GM19324 (cell line): ENCODE results near the gene ASB7.
"Not testable (repeated sequence)": the region's sequence is repeated elsewhere in the genome, so short reads cannot be mapped to it uniquely, and the experiment has no call there.

Source experiments
- ATAC-seq: cut with Tn5 transposase; IDR thresholded peaks from one replicate; pipeline ENCODE4 v1.9.1; 2021; ENCODE audit warnings: mild to moderate bottlenecking, moderate library complexity; ENCODE audit not compliant: unreplicated experiment, low FRiP score

Gene ASB7

DNA sequence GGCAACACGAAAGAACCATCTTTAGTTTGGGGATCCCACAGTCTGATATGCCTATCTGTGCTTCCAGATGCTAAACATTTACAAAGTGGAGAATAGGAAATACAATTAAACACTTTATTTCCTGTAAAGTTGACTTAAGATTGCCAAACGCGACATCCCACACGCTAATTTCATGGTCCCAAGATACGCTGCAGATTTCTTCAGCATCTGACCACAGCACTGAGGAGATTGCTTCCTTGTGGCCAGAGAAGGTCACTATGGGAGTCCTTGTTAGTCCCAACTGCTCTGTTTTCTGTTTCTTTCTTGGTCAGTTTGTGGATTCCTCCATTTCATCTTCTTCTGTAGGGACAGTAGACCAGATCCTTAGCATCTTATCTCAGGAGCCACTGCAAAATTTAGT lies 43.3 kb downstream of the ASB7 start:
- no peak for ATAC-seq

DNA sequence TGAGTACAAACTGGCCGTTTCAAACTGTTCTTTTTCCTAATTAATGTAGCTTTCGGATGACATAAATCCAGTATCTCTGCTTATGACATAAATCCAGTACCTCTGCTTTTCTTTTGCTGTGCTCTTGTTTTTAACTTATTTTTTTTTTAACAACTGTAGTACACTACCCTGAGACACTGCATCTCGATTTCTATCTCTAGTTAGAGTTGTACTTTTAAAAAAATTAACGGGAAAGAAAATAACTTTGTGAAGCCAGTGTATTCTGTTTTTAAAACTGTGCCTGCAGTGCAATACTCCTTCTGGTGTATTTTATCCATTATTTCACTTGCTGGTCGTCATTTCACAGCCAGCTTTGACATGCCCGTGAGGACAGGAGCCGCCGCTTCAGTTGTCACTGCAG lies 46.6 kb downstream of the ASB7 start:
- ATAC-seq, result no peak

DNA sequence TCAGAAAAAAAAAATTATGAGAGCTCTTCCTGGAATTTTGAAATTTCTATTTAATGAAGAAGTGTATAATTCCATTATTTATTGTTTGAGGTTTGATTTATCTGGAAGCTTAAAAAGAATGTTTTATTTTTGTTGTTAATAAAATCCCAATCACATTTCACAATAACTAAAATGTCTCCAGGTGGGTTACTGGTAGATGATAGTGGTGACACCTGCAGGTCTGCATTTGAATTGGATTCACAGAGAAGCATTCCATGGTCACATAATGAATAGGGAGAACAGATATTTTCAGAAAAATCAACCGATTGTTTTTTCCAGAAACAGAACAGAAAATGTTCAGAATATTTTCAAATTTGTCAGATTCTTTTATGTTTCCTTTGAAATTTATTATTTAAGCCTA lies 48.3 kb downstream of the ASB7 start:
- ATAC-seq, result no peak

DNA sequence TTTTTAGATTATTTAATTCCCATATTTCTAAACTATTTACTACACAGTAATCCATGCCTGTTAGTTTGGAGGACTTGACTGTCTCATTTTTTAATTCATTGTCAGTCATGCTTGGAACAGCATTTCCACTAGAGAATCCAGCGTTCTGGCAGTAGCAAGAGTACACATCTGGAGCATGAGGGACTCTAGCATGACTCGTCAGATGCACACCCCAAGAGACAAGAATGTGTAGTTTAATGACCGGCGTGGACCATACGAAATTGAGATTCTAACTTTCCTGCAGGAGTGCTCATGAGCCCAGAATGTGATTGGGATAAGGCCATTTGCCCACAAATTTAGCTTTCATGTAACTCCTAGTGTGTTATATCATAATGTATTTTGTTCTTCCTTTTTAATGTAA lies 48.9 kb downstream of the ASB7 start:
- ATAC-seq, result no peak

DNA sequence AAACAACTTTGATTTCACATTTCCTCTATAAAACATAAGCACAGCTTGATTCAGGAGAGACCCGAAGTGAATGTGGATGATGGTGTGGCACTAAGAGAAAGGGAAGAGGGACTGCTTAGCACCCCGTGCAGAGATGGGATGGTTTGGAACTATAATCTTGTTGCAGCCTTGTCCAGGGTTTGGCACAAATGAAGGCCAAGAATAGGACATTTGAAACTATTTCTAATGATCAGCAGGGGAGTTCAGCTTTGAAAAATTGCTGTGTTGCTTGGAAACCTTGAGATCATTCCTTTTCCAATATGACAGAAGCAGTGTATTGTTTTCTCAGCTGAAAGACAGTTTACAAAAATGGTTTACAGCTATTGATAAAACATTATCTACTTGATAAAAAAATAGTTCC lies 49.7 kb downstream of the ASB7 start:
- ATAC-seq, result no peak

DNA sequence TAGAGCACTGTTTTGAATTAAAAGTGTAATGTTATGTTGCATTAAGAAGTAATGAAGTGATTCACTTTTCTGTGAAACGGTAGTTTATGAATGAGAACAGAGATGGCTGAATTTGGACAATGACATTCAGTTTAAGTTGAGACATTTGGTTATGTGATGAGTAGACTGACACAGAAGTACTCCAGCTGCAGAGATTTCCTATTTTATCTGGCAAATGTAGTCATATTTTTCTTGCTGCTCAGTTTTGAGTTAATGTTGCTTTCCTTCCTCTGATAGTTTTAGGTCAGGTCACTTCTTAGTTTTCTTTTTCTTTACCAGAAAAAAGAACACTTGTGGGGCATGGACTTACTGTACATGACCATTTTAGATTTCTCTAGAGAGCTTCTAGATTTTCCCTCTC lies 51.2 kb downstream of the ASB7 start:
- no peak for ATAC-seq

DNA sequence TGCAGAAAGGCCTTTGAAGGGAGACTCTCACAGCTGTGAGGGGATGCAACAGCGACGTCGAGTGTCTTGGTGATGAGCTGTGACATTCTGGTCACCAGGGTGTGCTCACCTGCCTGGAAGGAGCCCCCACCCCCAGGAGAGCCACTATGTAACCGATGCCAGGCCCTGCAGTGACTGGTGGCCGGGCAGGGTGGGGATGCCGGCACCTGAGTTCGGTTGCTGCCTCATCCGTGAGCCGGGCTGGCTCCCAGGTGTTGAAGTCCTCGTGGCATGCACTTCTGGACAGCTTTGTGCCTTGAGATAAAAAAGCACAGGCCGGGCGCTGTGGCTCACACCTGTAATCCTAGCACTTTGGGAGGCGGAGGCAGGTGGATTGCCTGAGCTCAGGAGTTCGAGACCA lies 56.5 kb downstream of the ASB7 start:
- ATAC-seq, result no peak

DNA sequence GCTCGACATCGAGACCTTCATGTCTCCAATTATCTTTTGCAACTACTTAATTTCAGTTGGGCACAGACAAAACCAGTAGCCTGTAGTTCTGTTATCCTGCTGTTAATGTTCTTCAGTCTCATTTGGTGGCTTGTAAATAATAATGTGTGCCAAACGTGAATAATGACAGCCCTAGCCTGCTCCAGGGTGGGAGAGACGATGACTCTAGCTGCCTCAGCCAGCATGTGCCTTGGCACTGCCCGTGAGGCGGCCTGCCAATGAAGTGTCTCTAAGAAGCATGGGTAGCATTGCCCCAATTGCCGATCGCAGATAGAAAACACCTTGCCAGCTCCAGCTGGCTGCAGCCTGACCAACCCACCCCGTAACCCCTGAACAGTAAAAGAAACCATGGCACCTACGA lies 58.8 kb downstream of the ASB7 start:
- ATAC-seq, result no peak

DNA sequence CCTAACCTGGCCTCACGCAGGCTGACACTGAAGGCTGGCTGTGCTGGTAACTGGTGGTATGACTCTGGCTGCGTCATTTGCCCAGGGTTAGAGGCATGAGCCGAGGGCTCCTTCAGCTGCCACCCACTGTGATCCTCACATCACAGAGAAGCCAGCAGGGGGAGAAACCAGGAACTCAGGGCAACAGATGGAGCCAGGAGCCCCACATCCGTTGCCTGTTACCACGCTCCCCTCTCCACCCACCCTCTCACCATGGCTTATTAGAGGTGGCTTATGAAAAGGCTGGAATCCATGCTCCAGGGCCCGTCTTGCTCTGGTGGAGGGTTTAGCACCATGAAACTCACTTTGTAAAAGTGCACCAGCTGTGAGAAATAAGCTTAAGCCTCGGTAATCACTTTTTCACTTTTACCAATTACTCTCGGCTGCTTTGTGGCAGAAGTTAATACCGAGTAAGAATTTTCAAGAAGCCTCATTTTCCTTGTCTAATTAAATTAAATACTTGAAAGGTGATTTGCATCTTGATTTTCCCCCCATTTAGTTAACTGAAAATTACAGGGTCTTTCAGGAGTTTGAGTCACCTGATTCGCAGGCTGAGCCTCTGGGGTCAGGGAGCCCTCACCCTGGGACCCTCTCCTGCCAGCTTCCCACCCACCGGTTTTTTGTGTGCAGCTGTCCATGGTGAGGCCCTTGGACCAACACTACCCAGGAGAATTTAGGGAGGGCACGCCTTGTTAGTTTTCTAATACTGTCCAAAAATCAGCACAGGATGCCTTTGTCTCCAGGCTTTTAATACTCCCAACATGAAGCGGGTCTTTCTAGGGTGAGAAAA lies 60.9 kb downstream of the ASB7 start:
- ATAC-seq, result no peak

DNA sequence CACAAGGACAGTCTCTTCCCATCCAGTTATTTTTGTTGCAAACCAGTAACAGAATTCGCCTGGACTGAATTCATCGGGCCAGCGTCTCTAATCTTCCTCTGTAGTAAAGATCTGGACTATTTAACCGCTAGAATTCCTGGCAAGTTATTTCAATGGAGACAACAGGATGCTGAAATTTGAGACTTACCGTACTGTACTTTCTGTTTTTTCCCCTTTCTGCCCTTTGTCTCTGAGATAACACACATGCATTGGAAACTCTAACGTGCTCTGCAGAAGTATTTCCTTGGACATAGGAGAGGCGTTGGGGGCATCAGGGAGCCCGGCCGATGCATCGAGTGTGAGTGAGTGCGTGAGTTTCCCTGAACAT lies 61.5 kb downstream of the ASB7 start:
- no peak for ATAC-seq

DNA sequence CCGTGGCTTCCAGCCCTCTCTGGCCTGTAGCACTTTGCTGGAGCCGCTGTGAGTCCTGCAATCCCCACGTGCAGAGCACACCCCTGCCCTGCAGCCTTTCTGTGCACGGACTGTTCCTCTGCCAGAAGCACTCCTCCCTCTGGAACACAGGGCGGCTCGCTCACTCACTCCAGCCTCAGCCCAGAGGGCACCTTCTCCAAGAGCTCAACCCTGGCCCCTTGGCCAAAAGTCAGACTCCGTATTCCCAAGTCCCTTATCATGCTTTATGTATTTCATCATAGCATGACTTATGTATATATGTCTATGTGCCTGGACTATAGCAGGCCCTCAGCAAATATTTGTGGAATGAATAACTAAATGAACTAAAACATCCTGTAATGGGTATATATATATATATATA lies 63.2 kb downstream of the ASB7 start:
- no peak for ATAC-seq

DNA sequence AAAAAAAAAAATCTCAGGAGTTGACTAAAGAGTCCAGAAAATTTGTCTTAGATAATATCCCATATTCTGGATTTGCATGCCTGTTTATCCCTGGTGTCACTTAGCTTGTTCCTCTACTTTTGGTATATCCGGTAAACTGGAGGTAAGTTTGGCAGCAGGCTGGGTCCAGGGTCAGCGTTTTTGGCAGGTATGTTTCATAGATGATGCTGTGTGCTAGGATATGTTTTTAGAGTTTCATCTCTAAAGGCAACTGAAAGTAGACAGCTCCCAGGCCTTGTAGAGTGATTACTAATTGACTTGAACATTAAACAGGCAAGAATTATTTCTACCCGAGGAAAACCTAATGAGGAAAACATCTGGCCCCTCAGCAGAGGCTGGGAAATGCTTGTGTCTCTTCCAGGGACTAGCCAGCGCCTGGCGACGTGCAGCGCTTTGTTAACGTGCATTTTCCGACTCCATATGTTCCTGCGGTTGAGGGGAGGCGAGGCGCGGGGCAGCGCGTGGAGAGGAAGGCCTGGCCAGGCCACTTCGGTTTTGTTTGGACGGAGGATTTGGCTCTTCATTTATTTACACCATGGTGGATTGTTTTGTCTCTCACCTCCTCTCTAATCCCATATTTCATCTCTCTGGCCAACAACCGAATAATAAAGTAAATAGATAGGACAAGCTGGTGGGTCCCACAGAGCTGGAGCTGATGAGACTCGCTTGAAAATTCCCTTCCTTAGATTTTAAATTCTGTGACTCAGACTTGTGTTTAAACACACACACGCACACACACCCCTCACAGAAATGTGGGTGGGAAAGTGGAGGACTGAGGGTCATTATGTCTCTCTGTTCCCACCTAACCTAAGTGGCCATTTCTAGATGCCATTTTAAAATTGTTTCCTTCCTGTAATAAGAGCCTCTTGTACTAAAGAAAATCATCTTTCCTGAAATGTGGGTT lies 65.3 kb downstream of the ASB7 start:
- ATAC-seq, result no peak

DNA sequence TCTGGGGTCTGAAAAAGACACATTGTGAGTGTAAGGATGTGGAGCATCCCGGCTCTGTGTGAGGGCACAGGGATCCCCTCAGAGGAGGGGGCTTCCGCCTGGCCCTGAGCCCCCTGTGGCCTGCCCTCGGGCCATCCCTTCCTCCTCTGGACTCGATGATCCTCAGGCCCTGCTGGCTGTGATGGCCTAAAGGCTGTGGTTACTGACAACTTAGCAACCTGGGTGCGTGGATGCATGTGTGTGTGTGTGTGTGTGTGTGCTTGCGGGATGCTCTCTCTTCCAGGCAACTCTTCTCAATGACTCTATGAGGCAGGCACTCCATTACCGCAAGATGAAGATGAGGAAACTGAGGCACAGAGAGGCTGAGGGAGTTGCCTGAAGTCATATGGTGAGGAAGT lies 66.0 kb downstream of the ASB7 start:
- ATAC-seq, result no peak

DNA sequence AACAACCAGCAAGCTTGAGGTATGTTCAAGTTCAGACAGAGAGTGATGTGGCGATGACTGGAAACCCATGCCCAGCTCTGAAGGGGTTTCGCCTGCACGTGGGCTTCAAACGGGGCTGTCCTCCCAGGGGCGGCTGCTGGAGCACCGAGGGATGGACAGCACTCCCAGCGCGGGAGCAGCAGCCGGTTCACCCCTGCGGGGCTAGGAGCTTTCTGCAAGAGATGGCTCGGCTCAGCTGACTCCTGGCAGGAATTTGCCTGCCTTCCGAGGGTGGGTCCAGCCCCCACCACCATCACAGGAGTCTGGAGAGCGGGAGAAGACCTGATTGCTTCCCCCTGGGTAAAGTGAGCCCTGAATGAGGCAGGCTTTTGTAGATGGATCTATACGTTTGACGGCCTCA lies 66.9 kb downstream of the ASB7 start:
- no peak for ATAC-seq

DNA sequence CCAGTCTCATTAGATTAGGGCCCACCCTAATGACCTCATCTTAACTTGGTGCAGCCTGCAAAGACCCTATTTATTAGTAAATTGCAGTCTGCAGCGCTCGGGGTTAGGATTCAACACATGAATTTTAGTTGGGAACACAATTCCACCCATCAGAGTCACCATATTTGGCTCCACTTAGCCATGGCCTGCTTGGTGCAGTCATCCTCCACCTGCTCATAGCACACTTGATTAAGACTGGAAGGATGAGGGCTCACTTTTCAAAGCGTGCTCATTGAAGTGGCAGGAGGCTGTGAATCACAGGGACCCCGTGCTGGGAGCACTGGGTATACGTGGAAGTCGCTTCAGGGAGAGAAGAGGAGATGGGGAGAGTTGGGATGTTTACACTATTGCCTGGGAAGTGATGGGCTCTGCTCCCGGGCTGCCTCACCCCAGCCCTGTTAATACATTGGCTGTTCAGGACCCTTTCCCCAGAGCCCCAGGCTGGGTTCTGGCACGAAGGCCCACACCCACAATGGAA lies 68.2 kb downstream of the ASB7 start:
- ATAC-seq, result no peak

DNA sequence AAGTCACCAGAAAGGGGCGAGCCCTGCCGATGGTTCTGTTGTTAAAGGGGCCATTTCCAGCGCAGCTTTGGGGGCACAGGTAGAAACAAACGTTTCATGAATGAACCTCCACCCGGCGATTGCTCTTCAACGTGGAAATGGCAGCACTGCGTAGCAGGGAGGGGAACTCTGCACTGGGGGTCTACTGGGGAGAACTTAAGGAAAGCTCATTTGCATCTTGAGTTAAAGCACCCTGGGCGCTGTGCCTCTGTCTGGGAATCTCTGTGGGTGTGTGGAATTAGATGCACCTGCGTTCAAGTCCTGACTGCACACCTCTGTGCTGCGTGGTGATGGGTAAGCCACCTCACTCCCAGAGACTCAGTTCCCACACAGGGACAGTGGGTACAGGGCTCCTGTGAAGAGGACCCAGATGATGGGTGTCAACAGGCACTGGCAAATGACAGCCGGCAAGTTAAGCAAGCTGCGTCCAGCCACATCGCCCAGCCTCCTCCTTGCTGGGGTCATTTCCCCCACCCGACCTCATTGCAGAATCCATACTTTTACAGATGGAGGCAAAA lies 68.8 kb downstream of the ASB7 start:
- ATAC-seq, result no peak

DNA sequence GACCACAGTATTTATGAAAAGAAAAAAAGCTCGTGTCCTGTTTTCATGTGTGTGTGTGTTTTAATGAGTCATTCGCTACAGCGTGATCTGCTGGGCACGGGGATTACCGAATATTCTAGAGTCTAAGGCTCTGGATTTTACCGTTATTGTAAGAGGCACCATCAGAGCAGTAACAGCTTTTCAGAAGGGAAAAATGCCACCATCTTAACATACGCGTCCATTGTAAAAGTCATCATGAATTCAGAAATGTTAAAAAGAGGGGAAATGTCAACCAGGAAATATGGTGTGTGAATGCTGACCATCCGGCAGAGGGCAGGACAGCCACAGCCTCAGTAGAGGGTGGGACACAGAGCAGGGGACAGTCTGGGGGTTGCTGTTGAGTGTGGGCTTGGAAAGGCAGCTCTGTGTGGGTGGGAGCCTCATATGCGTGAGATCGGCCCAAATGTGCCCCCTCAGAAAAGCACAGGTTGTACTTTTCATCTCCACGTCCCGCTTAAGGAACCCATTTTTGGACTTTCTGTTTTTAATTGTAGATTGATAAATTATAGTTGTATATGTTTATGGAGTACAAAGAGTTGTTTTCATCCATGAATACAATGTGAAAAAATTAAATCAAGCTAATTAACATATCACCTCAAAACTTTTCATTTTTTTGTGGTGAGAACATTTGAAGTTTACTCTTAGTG lies 69.6 kb downstream of the ASB7 start:
- ATAC-seq, result no peak

DNA sequence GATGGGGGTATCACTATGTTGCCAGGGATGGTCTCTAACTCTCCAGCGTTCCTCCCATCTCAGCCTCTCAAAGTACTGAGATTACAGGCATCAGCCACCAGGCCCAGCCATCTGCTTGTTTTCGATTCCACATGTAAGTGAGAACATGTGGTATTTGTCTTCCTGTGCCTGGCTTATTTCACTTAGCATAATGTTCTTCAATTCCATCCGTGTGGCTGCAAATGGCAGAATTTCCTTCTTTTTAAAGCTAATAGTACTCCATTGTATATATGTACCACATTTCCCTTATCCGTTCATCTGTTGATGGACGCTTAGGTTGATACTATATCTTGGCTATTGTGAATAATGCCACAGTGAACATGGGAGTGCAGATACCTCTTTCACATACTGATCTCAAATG lies 70.6 kb downstream of the ASB7 start:
- ATAC-seq, result no peak

DNA sequence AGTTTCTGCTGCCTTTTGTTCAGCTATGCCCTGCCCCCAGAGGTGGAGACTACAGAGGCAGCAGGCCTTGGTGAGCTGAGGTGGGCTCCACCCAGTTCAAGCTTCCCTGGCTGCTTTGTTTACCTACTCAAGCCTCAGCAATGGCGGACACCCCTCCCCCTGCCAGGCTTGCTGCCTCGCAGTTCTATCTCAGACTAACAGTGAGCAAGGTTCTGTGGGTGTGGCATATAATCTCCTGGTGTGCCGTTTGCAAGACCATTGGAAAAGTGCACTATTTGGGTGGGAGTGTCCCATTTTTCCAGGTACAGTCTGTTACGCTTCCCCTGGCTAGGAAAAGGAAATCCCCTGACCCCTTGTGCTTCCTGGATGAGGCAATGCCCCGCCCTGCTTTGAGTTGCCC lies 76.8 kb downstream of the ASB7 start:
- ATAC-seq, result not testable (repeated sequence)

DNA sequence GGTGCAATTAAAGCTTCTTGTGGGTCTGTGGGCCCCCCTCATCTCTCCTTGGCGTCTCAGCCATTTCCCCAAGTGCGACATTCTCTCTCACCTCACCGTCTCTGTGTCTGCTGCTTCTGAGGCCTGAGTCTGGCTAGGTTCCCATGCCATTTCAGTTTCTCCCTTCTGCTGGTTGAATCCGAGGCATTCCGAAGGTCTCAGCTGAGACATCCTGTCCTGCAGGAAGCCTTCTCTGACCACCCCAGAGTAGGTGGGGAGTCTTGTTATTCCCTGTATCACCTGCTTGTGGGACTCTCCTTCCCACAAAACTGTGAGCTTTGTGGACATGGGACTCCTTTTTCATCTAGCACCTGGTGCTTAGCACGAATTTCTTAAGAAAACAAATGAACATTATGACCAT lies 78.3 kb downstream of the ASB7 start:
- ATAC-seq, result no peak

DNA sequence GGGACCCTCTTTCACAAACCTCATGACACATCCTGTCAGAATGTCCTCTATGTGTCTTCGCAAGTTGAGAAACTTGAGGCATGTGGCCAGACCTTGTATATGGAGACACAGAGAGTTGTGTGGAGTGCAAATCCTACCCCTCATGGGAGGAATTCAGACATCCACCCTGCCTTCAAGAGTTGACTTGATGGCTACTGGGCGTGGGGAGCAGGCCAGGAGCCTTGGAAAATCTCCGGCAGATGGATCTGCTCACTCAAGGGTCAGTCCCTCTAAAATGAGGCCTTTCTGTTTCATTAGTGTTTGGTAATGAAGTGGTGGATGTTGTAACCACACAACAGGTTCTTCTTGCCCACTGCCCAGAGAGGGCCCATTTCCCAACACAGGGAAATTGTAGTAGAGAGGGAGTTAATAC lies 79.0 kb downstream of the ASB7 start:
- no peak for ATAC-seq
